ENCODE data around the gene BCKDHB.
"Not testable (repeated sequence)": the region's sequence is repeated elsewhere in the genome, so short reads cannot be mapped to it uniquely, and the experiment has no call there.

BCKDHB gene

DNA sequence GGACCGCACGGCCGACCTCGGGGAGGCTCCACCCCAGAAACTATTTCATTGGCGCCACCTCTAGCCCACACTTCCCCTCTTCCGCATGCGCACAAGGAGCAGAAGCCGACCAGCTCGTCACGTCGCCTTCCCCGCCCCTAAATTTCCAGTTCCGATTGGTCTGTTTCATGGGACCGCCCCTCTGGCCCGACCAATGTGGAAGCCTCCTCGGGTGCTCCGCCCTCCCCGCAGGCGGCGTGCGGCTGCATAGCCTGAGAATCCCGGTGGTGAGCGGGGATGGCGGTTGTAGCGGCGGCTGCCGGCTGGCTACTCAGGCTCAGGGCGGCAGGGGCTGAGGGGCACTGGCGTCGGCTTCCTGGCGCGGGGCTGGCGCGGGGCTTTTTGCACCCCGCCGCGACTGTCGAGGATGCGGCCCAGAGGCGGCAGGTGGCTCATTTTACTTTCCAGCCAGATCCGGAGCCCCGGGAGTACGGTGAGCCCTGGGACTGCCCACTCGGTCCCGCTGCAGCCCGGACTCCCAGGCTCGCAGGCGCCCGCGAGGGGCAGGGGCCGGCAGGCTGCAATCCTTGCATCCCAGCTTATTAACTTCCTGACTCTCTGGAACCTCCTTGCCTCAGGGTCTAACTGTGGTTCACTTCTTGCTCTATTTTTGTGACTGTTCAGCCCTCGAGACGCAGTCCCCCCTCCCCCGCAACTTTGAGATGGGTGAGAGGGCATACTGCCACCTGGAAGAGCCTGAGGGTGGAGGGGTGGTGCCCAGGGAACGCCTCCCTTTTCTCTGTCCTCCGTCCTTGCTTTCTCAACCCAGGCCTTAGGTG, at the start of gene BCKDHB:
TSS of gene BCKDHB (plus strand) at position 254 of the 818 bp plus-strand sequence. CDS start at position 277, 23 bp downstream.
- peak; percentile 93 to 96 for DNase-seq (ENCODE audit: low read depth in 2 of 2)

DNA sequence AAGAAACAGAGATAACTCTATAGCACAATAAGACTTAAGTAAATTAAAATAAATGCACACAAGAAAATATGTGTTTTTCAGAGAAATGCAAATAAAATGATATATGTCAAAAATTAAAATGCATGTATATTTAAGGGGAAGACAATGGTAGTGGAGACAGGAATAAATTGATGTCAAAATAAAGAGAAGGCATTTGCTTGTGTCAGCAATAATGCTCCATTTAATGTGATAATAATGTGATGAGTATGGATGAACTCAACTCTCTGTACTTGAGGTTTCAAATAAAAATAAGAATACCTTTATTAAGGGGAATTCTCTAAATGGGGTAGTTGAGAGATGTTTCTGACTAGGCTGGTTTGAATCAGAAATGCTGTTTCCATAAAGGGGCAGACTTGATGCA, 45.7 kb upstream of the BCKDHB start:
- DNase-seq (ENCODE audit: low read depth in 2 of 2): no peak

DNA sequence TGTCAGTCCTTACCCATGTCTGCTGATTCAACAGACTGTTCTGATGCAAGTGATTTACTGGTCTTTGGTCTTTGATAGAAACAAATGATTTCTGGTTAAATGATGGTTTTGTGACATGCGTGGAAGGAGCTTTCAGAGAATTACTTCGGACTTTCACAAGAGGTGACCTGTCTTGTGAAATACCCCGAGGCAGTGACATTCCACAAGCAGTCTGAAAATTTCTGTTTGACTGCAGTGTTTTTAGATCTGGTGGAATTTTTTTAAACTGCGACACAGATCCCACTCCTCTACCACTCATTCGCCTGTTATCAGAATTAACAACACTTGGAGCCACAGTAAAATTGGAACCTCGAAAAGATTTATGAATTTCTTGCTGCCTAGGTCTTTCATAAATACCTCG, 38.3 kb upstream of the BCKDHB start:
- not testable (repeated sequence) for DNase-seq (ENCODE audit: low read depth in 2 of 2)

DNA sequence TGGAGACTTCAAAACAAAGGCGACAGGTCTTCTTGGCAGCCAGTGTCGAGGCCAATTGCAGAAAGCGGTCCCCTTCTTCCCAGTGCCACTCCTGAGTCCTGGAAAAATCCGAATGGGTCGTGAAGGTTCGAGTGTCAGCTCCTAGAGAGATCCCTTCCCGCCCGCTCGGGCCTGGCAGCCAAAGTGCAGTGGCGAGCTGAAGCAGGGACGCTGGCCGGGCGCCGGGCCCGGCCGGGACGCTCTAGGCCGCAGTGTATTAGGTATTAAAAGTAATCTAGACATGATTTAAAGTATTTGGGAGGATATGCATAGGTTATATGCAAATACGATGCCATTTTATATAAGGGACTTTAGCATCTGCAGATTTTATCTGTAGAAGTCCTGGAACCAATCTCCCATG, 36.0 kb upstream of the BCKDHB start:
- not testable (repeated sequence) for DNase-seq (ENCODE audit: low read depth in 2 of 2)

DNA sequence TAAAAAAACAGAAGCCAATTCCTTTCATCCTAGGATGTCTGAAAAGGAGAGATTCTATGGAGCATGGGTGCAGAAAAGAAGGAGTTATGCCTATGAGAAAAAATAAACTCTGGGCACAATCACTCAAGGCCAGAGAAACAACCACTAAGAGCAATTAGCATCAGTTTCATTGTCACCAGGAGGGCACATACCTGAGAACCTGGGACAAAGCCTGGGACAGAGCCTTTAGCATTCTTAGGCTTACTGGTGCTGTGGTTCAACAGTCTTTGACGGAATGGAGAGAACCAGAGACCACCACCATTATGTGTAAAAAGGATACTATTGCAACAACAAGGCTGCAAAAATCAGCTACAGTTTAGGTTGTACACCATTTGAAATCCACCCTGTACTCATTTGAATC, 29.4 kb upstream of the BCKDHB start:
- no peak for DNase-seq (ENCODE audit: low read depth in 2 of 2)

DNA sequence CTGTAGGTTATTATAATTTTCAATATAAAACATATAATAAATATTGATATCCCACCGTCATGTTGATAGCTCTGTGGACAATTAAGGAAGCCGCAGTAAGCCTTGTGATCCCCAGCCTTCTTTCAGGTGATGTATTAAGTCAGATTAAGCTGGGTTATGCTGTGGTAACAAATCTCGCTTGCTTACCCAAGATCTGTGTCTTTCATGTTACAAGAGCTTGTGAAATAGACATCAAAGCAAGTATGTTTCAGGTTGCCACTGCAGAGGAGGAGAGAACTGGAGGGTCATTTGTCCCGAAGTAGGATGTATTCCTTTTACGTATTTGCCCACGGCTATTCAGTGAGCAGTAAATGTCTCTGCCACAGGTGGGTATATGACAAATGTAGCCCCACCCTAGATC, 17.8 kb upstream of the BCKDHB start:
- DNase-seq (ENCODE audit: low read depth in 2 of 2): no peak

DNA sequence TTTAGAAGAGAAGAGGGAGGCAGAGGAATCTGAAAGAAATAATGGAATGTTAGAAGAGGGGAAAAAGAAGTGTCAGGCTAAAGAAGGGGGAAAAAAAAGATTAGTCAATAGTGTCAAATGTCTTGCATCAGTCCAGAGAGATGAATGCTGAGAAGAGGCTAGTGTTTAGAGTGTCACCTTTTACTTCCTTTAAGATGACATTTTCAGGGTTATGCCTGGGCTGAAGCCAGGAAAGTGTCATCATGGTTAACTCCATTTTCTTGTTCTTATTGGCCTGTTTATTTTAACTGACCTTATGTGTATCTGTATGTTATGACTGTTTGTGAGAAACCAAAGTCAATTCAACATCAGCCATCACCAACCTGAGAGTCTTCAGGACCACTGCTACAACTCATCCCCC, 15.0 kb upstream of the BCKDHB start:
- DNase-seq (ENCODE audit: low read depth in 2 of 2): no peak

DNA sequence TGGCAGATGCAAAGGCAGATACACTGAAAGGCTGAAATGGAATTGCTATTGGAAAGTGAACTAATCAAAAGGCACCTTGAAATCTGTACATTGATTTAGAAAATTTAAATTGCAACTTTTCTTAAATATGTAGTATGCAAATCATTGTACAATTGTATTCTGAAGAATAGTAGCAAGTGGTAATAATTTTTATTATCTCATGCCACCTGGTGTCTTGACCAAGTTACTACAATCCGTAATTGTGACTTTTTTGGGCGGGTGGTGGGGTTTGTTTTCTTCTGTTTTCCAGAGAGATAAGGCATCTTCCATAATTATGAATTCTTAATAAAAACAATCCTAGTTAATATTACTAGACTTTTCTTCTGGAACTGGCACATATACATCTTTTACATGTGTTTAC, 12.5 kb upstream of the BCKDHB start:
- no peak for DNase-seq (ENCODE audit: low read depth in 2 of 2)

DNA sequence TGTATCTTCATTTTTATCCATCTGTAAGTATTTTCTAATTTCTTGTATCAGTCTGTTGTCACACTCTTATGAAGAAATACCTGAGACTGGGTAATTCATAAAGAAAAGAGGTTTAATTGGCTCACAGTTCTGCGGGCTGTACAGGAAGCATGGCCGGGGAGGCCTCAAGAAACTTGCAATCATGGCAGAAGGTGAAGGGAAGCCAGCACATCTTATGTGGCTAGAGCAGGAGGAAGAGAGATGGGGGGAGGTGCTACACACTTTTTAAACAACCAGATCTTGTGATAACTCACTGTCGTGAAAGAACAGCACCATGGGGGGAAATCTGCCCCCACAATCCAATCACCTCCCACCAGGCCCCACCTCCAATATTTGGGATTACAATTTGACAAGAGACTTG, 10.9 kb upstream of the BCKDHB start:
- DNase-seq (ENCODE audit: low read depth in 2 of 2): no peak

DNA sequence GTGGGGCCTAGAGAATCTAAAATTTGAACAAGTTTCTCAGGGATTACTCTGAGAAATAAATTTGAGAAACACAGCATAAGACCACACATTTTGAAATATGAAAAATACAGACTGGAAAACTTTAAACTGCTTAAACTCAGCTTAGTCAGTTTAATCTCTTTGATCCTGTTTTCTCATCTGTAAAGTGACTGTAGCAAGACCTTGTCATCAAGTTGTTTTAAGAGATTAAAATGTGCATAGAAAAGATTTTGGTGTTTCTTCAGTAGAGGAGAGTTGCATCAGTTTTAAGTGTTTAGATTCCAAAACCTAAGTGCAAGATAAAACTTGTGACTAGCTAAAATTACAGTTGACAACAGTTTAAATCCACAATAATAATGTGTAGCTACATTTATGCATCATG, 8.1 kb upstream of the BCKDHB start:
- no peak for DNase-seq (ENCODE audit: low read depth in 2 of 2)

DNA sequence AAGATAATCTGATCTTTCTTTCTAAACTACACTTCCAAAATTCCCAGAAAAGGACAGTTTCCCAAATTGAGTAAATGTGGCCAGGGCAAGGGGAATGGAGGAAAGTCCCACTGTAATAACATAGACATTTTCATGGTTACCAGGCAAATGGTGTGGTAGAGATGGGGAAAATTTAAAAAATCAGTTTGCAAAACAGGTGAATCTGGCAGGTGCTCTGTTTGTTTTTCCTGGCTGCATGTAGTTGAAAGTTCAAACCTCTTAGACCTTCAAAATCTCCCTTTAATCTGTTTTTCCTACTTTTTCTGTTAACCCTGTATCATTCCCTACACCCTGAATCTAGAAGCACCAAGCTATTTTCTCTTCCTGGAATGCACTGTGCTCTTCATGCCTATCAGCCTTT, 2.0 kb upstream of the BCKDHB start:
- DNase-seq (ENCODE audit: low read depth in 2 of 2): no peak

DNA sequence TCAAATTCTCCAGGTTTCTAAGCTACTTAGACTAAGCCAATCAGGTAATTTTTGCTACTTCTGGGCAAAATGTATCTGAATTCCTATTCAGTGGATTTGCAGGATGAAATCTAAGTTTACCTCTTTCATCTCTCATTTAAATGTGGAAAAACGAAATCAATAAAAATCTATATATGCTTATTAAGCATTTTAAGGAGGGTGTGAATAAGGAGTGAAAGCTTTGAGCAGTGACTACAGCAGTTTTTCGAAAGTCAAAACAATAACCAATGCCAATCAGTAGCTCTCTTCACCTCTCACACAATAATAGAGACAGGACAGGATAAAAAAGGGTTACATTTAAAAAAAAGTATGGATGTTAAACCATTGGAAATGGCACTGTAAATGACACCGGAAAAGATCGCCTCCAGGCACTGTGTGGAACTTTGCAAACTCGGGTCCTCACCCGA, 476 bp upstream of the BCKDHB start:
- DNase-seq (ENCODE audit: low read depth in 2 of 2): no peak

DNA sequence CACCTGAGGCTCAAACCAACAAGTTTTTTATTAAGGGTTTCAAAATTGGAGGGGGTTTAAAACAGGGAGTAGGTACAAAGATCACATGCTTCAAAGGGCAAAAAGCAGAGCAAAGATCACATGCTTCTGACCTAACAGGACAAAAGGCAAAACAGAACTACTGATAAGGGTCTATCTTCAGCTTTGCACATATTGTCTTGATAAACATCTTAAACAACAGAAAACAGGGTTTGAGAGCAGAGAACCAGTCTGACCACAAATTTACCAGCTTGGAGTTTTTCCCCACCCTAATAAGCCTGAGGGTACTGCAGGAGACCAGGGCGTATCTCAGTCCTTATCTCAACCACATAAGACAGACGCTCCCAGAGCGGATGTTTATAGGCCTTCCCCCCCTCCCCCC, 16.1 kb downstream of the BCKDHB start:
- not testable (repeated sequence) for DNase-seq (ENCODE audit: low read depth in 2 of 2)

DNA sequence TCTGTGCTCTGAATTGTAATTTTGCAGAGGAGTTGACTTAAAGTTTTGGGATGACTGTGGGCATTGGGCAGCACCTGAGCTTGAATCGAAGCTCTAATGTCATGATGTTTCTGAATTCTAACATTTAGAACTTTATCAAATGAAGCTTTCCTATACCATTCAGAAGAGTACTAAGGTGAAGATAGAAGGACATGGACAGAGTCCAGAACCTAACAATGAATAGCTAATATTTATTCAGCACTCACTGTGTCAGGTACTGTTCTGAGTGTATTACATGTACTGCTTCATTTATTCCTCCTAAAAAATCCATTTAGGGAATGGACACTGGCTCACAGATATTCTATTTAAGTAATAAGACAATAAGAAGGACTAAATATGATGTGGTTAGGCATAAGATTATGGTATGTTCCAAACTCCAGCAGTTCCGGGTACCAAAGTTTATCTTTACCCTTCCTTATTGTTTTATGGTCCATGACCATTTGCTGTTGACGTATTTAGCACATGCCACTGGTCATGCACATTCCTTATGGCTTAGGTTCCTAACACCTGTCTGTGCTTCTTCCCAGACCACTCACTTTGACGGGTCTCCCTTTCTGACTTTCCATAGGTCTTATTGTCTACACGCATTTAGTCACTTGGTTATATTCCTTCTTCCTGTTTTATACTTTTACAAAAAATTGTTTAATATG, 20.3 kb downstream of the BCKDHB start:
- DNase-seq (ENCODE audit: low read depth in 2 of 2): no peak

DNA sequence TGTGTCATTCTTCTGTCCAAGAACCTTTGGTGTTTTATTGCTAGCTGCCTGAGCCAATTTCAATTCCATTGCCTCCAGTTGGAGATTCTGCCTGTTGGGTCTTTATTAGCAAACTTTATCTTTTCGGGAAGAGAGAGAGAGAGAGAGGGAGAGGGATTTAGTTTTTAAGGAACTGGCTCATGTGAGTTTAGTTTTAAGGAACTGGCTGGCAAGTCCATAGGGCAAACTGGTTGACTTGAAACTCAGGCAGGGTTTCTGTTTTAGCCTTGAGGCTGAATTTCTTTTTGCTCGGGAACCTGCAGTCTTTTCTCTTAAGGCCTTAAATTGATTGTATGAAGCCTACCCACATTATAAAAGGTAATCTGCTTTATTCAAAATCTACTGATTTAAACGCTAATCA, 23.0 kb downstream of the BCKDHB start:
- no peak for DNase-seq (ENCODE audit: low read depth in 2 of 2)

DNA sequence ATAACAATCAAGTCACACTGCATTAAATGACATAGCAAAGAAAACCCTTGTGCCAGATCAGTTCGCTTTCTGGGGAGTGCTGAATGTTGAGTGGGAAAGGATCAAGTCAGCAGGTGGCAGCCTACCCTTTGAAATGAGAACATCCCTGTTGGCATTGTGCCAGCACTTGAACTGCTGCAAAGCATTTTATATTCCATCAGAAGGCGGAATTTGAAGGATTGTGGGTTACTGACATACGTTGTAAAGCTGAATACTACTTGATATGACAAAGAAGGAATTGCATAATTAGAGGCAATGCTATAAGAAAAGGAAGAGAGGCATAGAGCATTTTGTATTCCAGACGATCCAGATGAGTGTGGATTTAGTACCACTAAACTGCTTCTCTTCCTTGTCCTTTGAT, 26.5 kb downstream of the BCKDHB start:
- no peak for DNase-seq (ENCODE audit: low read depth in 2 of 2)

DNA sequence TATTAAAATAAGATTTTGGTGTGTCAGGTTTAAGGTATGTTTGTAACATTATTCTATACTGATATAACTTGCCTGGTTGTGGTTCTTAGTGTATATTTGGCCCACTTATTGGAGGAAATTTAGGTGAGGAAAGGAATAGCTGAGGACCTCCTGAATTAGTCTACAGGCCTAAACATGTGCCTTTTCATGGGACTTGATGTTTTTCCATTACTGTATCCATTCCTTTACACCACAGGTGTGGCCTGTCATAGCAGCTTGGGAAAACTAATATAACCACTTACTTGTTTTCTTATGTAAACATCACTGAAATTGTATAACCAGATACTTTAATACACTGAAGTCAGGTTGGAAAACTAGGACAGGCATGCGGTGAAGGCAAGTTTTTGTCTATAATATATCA, 27.6 kb downstream of the BCKDHB start:
- no peak for DNase-seq (ENCODE audit: low read depth in 2 of 2)

DNA sequence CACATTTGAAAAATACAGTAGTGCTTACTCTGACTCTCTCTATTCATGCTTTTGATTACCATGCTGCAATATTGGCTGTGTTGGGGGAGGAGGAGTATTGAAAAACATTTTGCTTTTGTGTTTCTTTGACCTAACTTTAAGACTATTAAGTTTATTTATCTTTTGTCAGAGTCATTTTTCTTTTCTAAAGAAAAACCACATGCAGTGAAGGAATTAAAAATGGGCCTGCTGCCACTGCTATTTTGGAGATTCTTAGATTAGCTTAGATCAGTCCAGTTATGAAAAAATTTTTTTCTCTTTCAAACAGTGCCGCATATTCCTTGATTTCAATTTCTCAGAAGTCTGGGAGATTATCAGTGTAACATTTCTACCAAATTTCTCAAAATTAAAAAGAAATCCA, 36.1 kb downstream of the BCKDHB start:
- DNase-seq (ENCODE audit: low read depth in 2 of 2): no peak

DNA sequence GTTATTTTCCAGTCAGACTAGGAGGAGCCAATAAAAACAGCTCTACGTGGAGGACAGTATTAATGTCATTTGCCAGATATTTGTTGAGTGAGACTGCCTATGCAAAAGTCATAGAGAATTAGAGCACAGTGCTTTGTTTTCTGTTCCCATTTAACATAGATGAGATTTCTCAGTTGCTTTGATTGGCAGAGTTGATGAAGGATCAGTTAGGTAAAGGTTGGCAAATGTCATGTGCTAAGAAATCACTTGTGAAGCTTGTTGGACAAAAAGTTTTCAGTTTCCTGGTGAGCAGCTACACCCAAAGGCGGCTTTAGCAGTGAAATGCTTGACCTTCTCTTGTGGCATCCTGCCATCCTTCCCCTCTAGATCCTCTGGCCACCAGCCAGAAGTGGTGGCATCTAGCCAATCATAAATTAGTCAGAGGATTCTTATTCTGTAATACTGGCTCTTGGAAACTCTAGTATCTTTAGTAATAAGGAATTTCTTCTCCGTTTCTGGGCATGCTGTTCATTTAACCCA, 37.0 kb downstream of the BCKDHB start:
- DNase-seq (ENCODE audit: low read depth in 2 of 2): no peak

DNA sequence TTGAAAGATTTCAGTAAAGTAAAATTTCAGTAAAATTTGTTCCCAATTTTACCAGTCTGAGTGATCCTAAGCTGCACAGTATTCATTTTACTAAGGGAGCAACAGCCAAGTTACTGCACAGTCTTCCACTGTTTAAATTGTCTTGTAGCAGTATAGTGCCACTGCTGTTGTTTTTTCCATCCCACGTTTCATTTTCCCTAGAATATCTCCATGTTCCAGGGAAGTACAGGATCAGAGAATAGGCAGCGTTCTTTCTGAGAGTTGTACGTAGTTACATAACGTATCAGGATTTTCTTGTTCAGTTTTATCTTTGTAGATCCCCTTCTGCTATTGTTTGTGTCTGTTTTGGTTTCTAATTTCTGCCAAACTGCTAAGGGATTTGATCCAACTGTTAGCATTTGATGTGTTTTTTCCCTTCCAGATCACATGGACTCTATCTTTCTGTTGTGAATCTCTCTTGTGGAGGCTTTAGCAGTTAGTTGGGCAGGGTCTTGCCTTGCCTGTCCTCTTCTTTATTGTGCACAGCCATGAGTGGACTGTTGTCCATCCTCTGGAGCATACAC, 38.4 kb downstream of the BCKDHB start:
- no peak for DNase-seq (ENCODE audit: low read depth in 2 of 2)

DNA sequence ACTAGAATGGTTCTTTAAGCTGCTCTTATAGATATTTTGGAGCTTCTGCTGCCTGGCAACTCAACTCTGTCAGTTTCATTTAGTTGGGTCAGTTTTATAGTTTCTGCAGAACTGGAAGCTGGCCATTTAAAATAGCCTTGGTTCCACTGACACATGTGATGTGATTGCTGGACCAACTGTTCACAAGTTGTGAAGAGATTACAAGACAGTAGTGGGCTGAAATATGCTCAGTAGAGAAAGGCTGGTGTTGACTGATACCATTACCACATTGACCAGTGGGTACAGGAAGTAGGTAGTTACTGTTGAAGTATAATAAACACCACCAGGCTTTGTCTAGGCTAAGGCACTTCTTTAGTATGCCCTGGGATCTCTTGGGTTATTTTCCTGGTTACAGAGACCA, 39.0 kb downstream of the BCKDHB start:
- DNase-seq (ENCODE audit: low read depth in 2 of 2): no peak

DNA sequence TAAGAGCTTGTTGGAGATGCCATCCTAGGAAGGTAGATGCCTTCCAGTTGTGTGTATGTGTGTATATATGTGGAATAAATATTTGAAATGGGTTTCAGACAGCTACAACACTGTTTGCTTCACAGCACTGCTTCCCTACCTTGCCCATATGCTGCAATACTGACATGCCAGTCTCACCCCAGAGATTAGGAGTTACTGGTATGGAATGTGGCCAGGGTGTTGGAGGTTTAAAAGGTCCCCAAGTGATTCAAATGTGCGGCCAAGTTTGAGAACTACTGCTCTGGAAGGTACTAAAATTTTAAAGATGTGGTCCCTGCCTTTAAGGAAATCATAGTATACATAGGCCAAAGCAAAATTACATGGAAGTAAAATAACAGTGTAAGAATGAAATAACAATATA, 39.5 kb downstream of the BCKDHB start:
- DNase-seq (ENCODE audit: low read depth in 2 of 2): no peak

DNA sequence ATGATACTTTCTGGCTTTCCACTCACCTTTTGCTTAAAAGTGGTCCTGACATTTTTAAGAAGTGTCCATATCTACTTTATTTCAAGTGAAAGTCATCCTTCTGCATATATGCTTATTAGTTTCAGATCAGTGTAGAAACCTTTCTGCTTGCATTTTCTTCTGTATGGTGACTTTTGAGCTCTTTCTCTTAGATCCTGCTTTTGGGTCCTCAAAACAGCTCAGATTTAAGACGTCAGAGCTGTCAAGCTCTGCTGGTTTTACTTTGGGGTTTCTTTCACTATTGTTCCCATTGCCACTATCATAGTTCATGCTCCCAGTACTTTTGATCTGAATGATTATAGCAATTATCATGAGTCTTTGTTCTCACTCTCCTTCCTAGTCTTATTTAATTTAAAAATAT, 41.7 kb downstream of the BCKDHB start:
- no peak for DNase-seq (ENCODE audit: low read depth in 2 of 2)

Measured in activated CD8-positive, alpha-beta memory T cell treated with anti-CD3 and anti-CD28 coated beads for 4 hours (primary cell).